Activated CD4-positive, alpha-beta memory T cell treated with anti-CD3 and anti-CD28 coated beads, Interleukin-2, amount 10 ng/mL, durations not matched to agents 7 days and 5 days (primary cell): ENCODE measurements around the gene KRT75. TPM values are rescaled to one million over a fixed set of nuclear protein-coding genes. Genes with fewer than 3 reads are reported as not detected.

Experiments
- CTCF ChIA-PET: fragments of 350-600 bp; sonication (Branson Sonifier 250); formaldehyde crosslinking; loops from one replicate; lab custom pipeline; 2021; ENCODE audit warnings: antibody characterized with exemption, inconsistent platforms; lab: Charles Lee
- POLR2A ChIA-PET: fragments of 350-600 bp; sonication (Branson Sonifier 250); formaldehyde crosslinking; loops from one replicate; lab custom pipeline; 2021; ENCODE audit warnings: antibody characterized with exemption; lab: Charles Lee
- DNase-seq: peaks from one replicate; pipeline ENCODE4 v3.0.0-alpha.2; 2020
- H3K27ac Mint-ChIP-seq: one replicate; pipeline ENCODE4 v1.8.0; 2021; ENCODE audit warnings: mild to moderate bottlenecking, mixed read lengths
- H3K27me3 Mint-ChIP-seq: one replicate; pipeline ENCODE4 v1.8.0; 2021; ENCODE audit warnings: mixed read lengths
- H3K36me3 Mint-ChIP-seq: one replicate; pipeline ENCODE4 v1.8.0; 2021; ENCODE audit warnings: low read depth, mixed read lengths
- H3K4me1 Mint-ChIP-seq: one replicate; pipeline ENCODE4 v1.8.0; 2021; ENCODE audit warnings: mixed read lengths
- H3K4me3 Mint-ChIP-seq: one replicate; pipeline ENCODE4 v1.8.0; 2021; ENCODE audit warnings: mild to moderate bottlenecking, mixed read lengths
- H3K9me3 Mint-ChIP-seq: one replicate; pipeline ENCODE4 v1.8.0; 2021; ENCODE audit warnings: mixed read lengths
- total RNA-seq, 2 experiments: library from RNA; stranded (reverse); gene quantifications; one replicate each; pipeline ENCODE4 v1.2.3, GENCODE V29; 2021

The KRT75 gene
- total RNA-seq, 2 experiments from 2014 or later, result not detected

GRCh38 chr12:52403561-52403960, 30.6 kb downstream of the KRT75 start:
- Mint-ChIP-seq H3K9me3 (no peaks in the 10 kb centered on the region), H3K4me3 (no peak overlapping the region), H3K27me3 (peaks cover 3% of the 10 kb centered on the region), H3K36me3 (no peaks in the 10 kb centered on the region), H3K27ac (no peak overlapping the region), H3K4me1 (no peaks in the 10 kb centered on the region)
- ChIA-PET CTCF (no interaction called here), POLR2A (no interaction called here)
- no peak for DNase-seq

DNA sequence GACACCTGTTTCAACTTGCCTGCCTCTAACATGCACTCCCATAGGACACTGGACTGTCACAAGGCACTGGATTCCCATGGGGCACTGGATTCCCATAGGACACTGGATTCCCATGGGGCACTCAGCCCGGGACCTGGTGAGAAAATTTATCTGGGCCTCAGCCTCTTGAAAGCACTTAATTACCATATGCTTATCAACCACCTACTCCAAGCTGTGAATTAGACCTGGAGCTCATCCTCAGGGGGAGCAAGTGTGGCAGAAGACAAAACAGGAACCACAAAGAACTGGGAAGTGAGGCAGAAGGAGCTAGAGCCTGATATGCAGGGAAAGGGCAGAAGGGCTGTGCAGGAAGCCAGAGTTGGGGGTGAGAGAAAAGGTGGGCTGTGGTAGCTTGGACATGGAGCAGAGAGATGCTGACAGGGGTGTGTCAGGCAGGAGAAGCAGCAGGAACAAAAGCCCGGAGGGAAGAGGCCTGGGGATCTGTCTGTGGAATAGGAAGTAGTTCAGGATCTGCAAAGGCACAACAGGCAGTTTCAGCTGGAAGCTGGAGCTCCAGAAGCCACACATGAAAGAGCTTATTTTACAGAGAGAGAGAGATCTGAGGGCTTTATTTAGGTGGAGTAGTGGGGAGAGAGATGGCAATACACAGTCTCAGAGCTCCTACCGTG, 31.2 kb downstream of the KRT75 start:
- Mint-ChIP-seq H3K4me3 (no peak overlapping the region), H3K4me1 (no peaks in the 10 kb centered on the region), H3K9me3 (no peaks in the 10 kb centered on the region), H3K36me3 (no peaks in the 10 kb centered on the region), H3K27ac (no peak overlapping the region), H3K27me3 (peaks cover 3% of the 10 kb centered on the region)
- ChIA-PET CTCF (no interaction called here), POLR2A (no interaction called here)
- DNase-seq, result no peak

GRCh38 chr12:52402377-52402776, 31.8 kb downstream of the KRT75 start:
- Mint-ChIP-seq H3K27me3 (peaks cover 3% of the 10 kb centered on the region), H3K36me3 (no peaks in the 10 kb centered on the region), H3K4me1 (no peaks in the 10 kb centered on the region), H3K4me3 (no peak overlapping the region), H3K27ac (no peak overlapping the region), H3K9me3 (no peaks in the 10 kb centered on the region)
- CTCF ChIA-PET, result no interaction called here
- POLR2A ChIA-PET, result no interaction called here
- DNase-seq, result no peak

DNA sequence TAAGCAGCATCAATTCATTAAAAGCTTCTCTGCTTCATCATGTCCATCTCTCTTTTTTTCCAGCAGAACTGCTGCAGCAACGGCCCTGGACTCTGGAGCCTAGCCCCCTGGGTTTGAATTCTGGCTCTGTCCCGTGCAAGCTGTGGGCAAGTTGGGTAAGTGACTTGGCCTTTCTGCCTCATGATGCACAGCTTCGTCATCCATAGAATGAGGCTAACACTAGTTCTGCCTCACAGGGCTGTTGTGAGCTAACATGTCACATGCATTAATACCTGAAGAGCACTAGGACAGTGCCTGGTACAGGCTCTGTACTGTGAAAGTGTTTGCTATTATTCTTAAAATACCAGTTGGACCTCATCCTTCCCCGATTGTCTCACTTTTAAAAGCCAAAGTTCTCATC, 32.2 kb downstream of the KRT75 start:
- H3K36me3 Mint-ChIP-seq, result no peaks in the 10 kb centered on the region
- H3K27me3 Mint-ChIP-seq, result peaks cover 7% of the 10 kb centered on the region
- no peak overlapping the region for H3K4me3 Mint-ChIP-seq
- H3K27ac Mint-ChIP-seq, result no peak overlapping the region
- POLR2A ChIA-PET, result no interaction called here
- H3K4me1 Mint-ChIP-seq, result no peaks in the 10 kb centered on the region
- DNase-seq, result no peak
- CTCF ChIA-PET, result no interaction called here
- H3K9me3 Mint-ChIP-seq, result no peaks in the 10 kb centered on the region

GRCh38 chr12:52401526-52401925, 32.6 kb downstream of the KRT75 start:
- Mint-ChIP-seq H3K36me3 (no peaks in the 10 kb centered on the region), H3K27me3 (peaks cover 7% of the 10 kb centered on the region), H3K4me3 (no peak overlapping the region), H3K9me3 (no peaks in the 10 kb centered on the region), H3K4me1 (no peaks in the 10 kb centered on the region), H3K27ac (no peak overlapping the region)
- ChIA-PET POLR2A (no interaction called here), CTCF (no interaction called here)
- no peak for DNase-seq

DNA sequence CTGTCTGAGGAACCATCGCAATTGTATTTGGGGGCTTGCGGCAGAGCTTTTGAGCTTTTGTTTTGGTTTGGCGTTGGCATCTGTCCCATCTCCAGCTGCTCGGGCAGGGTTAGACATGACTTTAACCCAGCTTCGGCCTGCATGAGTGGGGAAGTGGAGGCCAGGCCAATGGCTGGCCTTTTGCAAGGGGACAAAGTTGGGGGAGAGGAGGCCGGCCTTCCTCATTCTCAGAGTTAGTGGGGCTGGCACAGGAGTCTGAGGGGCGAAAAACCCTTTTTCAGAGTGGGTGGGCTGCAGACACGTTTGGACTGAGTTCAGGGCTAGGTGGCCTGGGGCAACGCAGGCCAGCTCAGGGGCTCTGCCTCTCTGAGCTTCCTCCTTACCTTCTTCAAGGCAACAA, 33.3 kb downstream of the KRT75 start:
- Mint-ChIP-seq H3K9me3 (no peaks in the 10 kb centered on the region), H3K27me3 (peaks cover 7% of the 10 kb centered on the region), H3K27ac (no peak overlapping the region), H3K36me3 (no peaks in the 10 kb centered on the region), H3K4me3 (no peak overlapping the region), H3K4me1 (no peaks in the 10 kb centered on the region)
- CTCF ChIA-PET, result no interaction called here
- no peak for DNase-seq
- POLR2A ChIA-PET, result no interaction called here

GRCh38 chr12:52399756-52400155, 34.4 kb downstream of the KRT75 start:
- Mint-ChIP-seq H3K36me3 (no peaks in the 10 kb centered on the region), H3K4me3 (no peak overlapping the region), H3K4me1 (no peaks in the 10 kb centered on the region), H3K9me3 (no peaks in the 10 kb centered on the region), H3K27ac (no peak overlapping the region), H3K27me3 (peaks cover 7% of the 10 kb centered on the region)
- POLR2A ChIA-PET, result no interaction called here
- no peak for DNase-seq
- CTCF ChIA-PET, result no interaction called here

GRCh38 chr12:52398176-52398575, 36.0 kb downstream of the KRT75 start:
- Mint-ChIP-seq H3K4me3 (no peak overlapping the region), H3K9me3 (no peaks in the 10 kb centered on the region), H3K27me3 (peaks cover 7% of the 10 kb centered on the region), H3K36me3 (no peaks in the 10 kb centered on the region), H3K27ac (no peak overlapping the region), H3K4me1 (no peaks in the 10 kb centered on the region)
- ChIA-PET POLR2A (no interaction called here), CTCF (interaction anchor here (0.7 to 1.5 kb wide), 2 partner anchors 482 to 580 kb away, joined by 3 to 6 read pairs; no protein-coding TSS in a partner anchor)
- DNase-seq, result no peak

DNA sequence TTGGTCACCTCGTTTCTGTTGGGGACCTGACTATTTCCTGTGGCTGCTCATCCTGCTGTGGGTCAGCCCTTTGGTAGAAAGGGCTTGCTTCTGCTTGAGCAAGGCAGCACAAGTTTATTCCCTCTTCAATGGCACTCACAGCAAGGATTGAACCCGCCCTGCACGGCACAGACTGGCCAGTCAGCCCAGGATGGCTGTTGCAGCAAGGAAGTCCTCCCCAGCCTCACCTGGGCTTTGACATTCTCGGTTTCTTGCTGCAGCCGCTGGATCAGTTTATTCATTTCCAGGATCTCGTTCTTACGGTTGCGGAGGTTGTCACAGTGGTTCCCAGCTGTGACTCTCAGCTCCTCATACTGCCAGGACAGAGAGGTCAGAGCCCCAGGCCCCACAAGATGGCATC, 37.5 kb downstream of the KRT75 start:
- Mint-ChIP-seq H3K27ac (no peak overlapping the region), H3K9me3 (no peaks in the 10 kb centered on the region), H3K4me3 (no peak overlapping the region), H3K36me3 (no peaks in the 10 kb centered on the region), H3K4me1 (no peaks in the 10 kb centered on the region), H3K27me3 (peaks cover 7% of the 10 kb centered on the region)
- DNase-seq, result no peak
- ChIA-PET POLR2A (no interaction called here), CTCF (interaction anchor here (1.5 kb wide), 1 partner anchor 483 kb away, joined by 6 read pairs; no protein-coding TSS in a partner anchor)

DNA sequence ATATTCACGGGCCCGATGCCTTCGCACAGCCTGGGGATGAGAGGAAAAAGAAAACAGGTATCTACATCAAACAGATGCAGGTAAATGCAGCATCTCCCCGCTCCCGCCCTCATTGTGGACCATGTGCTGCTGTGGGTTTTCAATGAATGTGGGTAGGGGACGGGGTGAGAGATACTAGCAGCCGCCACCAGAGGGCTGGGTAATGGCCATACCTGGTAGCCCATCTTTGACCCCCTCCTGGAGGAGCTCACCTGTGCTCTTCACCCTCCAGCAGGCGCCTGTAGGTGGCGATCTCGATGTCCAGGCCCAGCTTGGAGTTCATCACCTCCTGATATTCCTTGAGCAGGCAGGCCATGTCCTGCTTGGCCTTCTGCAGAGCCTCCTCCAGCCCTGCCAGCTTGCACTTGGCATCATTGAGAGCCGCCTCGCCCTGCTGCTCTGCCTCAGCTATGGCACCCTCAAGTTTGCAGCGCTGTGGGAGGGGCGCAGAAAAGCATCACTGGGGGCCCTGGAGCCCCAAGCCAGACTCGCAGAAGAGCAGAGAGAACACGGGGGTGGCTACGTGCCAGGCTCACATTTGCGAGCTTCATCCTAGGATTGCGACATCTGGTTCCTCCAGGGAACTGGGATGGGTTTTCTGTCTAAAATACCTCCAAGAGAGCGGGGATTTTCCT, 38.3 kb downstream of the KRT75 start:
- no peak overlapping the region for H3K4me3 Mint-ChIP-seq
- peaks cover 7% of the 10 kb centered on the region for H3K27me3 Mint-ChIP-seq
- no peaks in the 10 kb centered on the region for H3K4me1 Mint-ChIP-seq
- ChIA-PET CTCF (interaction anchor here (1.2 to 1.5 kb wide), 2 partner anchors 475 to 484 kb away, joined by 5 read pairs; no protein-coding TSS in a partner anchor), POLR2A (no interaction called here)
- DNase-seq, result no peak
- no peak overlapping the region for H3K27ac Mint-ChIP-seq
- no peaks in the 10 kb centered on the region for H3K9me3 Mint-ChIP-seq
- H3K36me3 Mint-ChIP-seq, result no peaks in the 10 kb centered on the region

DNA sequence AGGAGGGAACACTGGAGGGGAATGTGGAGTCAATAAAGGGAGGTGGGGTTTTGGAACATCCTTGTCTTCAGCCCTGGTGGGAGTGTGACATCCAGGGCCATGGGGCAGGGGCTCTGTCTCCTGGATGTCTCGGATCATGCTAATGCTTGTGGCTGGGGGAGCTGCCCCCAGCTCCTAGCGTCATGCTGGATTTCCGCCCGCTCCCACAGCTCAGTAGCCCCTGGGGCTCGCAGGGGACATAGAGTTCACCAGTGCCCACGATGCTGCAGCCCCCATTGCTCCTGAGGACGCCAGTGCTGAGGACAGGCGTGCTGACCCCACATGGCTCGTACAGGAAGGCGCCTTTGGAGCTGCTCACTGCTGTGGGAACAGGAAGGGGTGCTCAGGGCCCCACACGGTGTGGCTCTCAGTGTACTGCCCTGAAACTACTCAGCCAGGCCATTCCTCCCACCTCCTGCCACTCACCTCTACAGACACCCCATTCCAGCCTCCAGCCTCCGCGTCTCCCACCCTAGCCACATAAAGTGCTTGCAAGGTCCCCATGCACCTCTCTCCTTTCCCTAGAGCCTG, 39.2 kb downstream of the KRT75 start:
- Mint-ChIP-seq H3K9me3 (no peaks in the 10 kb centered on the region), H3K4me3 (no peak overlapping the region), H3K4me1 (no peaks in the 10 kb centered on the region), H3K36me3 (no peaks in the 10 kb centered on the region), H3K27ac (no peak overlapping the region), H3K27me3 (peaks cover 7% of the 10 kb centered on the region)
- POLR2A ChIA-PET, result no interaction called here
- CTCF ChIA-PET, result interaction anchor here (1.1 to 1.5 kb wide), 5 partner anchors 33 to 485 kb away, joined by 3 to 5 read pairs (median 4); no protein-coding TSS in a partner anchor
- no peak for DNase-seq

- no peaks in the 10 kb centered on the region for H3K36me3 Mint-ChIP-seq
- no peak overlapping the region for H3K4me3 Mint-ChIP-seq
- no peak for DNase-seq
- no peaks in the 10 kb centered on the region for H3K4me1 Mint-ChIP-seq
- no peak overlapping the region for H3K27ac Mint-ChIP-seq
- CTCF ChIA-PET, result interaction anchor here (0.6 to 1.1 kb wide), 2 partner anchors 472 to 487 kb away, joined by 3 to 5 read pairs; no protein-coding TSS in a partner anchor
- peaks cover 11% of the 10 kb centered on the region for H3K27me3 Mint-ChIP-seq
- POLR2A ChIA-PET, result no interaction called here
- H3K9me3 Mint-ChIP-seq, result no peaks in the 10 kb centered on the region
Measured at GRCh38 chr12:52392465-52393007, 41.6 kb downstream of the KRT75 start.

- H3K4me1 Mint-ChIP-seq, result no peaks in the 10 kb centered on the region
- ChIA-PET CTCF (interaction anchor here (1.1 kb wide), 1 partner anchor 488 kb away, joined by 5 read pairs; no protein-coding TSS in a partner anchor), POLR2A (no interaction called here)
- peaks cover 6% of the 10 kb centered on the region for H3K27me3 Mint-ChIP-seq
- no peak overlapping the region for H3K27ac Mint-ChIP-seq
- no peak for DNase-seq
- no peaks in the 10 kb centered on the region for H3K36me3 Mint-ChIP-seq
- H3K4me3 Mint-ChIP-seq, result no peak overlapping the region
- H3K9me3 Mint-ChIP-seq, result no peaks in the 10 kb centered on the region
Measured at GRCh38 chr12:52391618-52392002, 42.6 kb downstream of the KRT75 start.
